DOHH2 (cell line): ENCODE results near the gene CRELD1.
A peak's percentile ranks its signal among the peaks of the same experiment; 100 is the strongest.
"Not testable (repeated sequence)": the region's sequence is repeated elsewhere in the genome, so short reads cannot be mapped to it uniquely, and the experiment has no call there.

Experiments used
- H3F3A ChIP-seq: fragments of 200-600 bp; sonication (generic), shearing (Covaris generic); 2 replicates; pipeline ENCODE4 v1.6.0; 2016; ENCODE audit warnings: antibody characterized with exemption, mild to moderate bottlenecking; ENCODE audit not compliant: control insufficient read depth, insufficient read depth
- H3K27ac ChIP-seq: fragments of 200-600 bp; sonication (generic); 2 replicates; pipeline ENCODE4 v1.5.1; 2014; ENCODE audit warnings: low read depth, mild to moderate bottlenecking, low read length, moderate library complexity
- H3K27me3 ChIP-seq: fragments of 200-600 bp; sonication (generic); 2 replicates; pipeline ENCODE4 v1.6.1; 2014; ENCODE audit warnings: mild to moderate bottlenecking, low read length, mixed read lengths; ENCODE audit not compliant: control insufficient read depth
- H3K36me3 ChIP-seq: fragments of 200-600 bp; sonication (generic); 2 replicates; pipeline ENCODE4 v1.6.1; 2014; ENCODE audit warnings: mild to moderate bottlenecking, low read length, moderate library complexity, mixed read lengths; ENCODE audit not compliant: control insufficient read depth
- H3K4me1 ChIP-seq: fragments of 200-600 bp; sonication (generic); 2 replicates; pipeline ENCODE4 v1.6.1; 2014; ENCODE audit warnings: mild to moderate bottlenecking, low read length, mixed read lengths; ENCODE audit not compliant: control insufficient read depth
- H3K4me2 ChIP-seq: fragments of 200-600 bp; sonication (generic); 2 replicates; pipeline ENCODE4 v1.6.0; 2014; ENCODE audit warnings: mild to moderate bottlenecking, low read length, moderate library complexity
- H3K4me3 ChIP-seq: fragments of 200-600 bp; sonication (generic); 2 replicates; pipeline ENCODE4 v1.5.1; 2014; ENCODE audit warnings: mild to moderate bottlenecking, low read length, mixed read lengths
- H3K79me2 ChIP-seq: fragments of 200-600 bp; sonication (generic); 2 replicates; pipeline ENCODE4 v1.6.1; 2014; ENCODE audit warnings: mild to moderate bottlenecking, low read length, mixed read lengths; ENCODE audit not compliant: control insufficient read depth
- H3K9me2 ChIP-seq: fragments of 200-600 bp; sonication (generic); replicated peaks from 2 replicates; pipeline ENCODE4 v1.6.1; 2014; ENCODE audit warnings: mild to moderate bottlenecking, low read length, mixed read lengths; ENCODE audit not compliant: control insufficient read depth
- H3K9me3 ChIP-seq: fragments of 200-600 bp; sonication (generic); 2 replicates; pipeline ENCODE4 v1.6.1; 2014; ENCODE audit warnings: antibody characterized with exemption, low read length, mixed read lengths; ENCODE audit not compliant: control insufficient read depth, insufficient read depth
- H4K20me1 ChIP-seq: fragments of 200-600 bp; sonication (generic); 2 replicates; pipeline ENCODE4 v1.6.0; 2014; ENCODE audit warnings: low read depth, mild to moderate bottlenecking, antibody characterized with exemption, low read length, moderate library complexity; ENCODE audit not compliant: control insufficient read depth, insufficient read depth
- EZH2phosphoT487 ChIP-seq: fragments of 200-600 bp; sonication (generic); IDR thresholded peaks from 2 replicates; pipeline ENCODE4 v1.6.1; 2017; ENCODE audit warnings: borderline replicate concordance, mild to moderate bottlenecking, antibody characterized with exemption, low read length, moderate library complexity, mixed read lengths
- TF ChIP-seq, protein P1 (sequence below): fragments of 200-600 bp; sonication (generic); IDR thresholded peaks from one replicate; pipeline ENCODE4 v1.5.1; 2014; ENCODE audit warnings: antibody characterized with exemption, mild to moderate bottlenecking, low read depth, low read length; ENCODE audit not compliant: poor library complexity, severe bottlenecking

The CRELD1 gene

DNA sequence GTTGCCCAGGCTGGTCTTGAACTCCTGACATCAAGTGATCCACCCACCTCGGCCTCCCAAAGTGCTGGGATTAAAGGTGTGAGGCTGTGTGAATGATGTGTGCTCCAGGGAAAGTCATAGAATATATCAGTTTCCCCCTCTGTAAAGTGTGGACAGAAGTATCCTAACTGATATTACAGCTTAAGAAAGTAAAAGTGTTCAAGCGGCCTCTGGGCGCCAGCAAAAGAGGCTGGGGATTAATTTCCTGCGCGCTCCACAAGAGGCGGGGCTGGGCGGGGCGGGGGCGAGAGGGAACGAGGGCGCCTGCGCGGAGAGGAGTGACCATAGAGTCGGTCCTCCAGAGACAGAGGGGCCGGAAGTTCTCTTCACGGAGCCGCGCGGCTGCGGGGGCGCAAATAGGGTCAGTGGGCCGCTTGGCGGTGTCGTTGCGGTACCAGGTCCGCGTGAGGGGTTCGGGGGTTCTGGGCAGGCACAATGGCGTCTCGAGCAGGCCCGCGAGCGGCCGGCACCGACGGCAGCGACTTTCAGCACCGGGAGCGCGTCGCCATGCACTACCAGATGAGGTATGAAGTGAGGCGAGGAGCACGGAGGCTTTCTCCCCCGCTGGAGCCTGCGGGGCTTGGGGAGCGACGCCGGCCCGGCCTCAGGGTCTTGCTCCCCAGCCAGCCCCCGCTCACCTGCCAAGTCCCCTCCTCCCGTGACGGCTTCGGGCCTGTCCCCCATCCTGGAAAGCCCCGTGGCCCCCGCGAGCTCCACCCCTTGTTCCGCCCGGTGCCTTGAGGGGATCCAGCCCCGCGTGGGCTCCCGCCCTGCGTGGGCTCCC, 43.2 kb upstream of the CRELD1 start, which contains the start of gene JAGN1:
TSS of gene JAGN1 (plus strand) at position 362 of the 823 bp plus-strand sequence. CDS start at position 475, 113 bp downstream.
- TF ChIP-seq, protein P1, sequence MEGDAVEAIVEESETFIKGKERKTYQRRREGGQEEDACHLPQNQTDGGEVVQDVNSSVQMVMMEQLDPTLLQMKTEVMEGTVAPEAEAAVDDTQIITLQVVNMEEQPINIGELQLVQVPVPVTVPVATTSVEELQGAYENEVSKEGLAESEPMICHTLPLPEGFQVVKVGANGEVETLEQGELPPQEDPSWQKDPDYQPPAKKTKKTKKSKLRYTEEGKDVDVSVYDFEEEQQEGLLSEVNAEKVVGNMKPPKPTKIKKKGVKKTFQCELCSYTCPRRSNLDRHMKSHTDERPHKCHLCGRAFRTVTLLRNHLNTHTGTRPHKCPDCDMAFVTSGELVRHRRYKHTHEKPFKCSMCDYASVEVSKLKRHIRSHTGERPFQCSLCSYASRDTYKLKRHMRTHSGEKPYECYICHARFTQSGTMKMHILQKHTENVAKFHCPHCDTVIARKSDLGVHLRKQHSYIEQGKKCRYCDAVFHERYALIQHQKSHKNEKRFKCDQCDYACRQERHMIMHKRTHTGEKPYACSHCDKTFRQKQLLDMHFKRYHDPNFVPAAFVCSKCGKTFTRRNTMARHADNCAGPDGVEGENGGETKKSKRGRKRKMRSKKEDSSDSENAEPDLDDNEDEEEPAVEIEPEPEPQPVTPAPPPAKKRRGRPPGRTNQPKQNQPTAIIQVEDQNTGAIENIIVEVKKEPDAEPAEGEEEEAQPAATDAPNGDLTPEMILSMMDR, result no peak
- TF ChIP-seq EZH2phosphoT487, result no peak
- Histone ChIP-seq H3K27ac (peak within 1 kb of the TSS; percentile 52), H3K79me2 (peaks cover 44% of the 10 kb centered on the region), H3K4me2 (peak within 1 kb of the TSS; percentile 88), H3F3A (peaks cover 12% of the 10 kb centered on the region; the same call in 1 of the 2 replicates), H3K9me3 (no peaks in the 10 kb centered on the region), H3K36me3 (peaks cover 43% of the 10 kb centered on the region), H3K4me3 (peak within 1 kb of the TSS; percentile 95), H3K4me1 (peaks cover 30% of the 10 kb centered on the region), H3K27me3 (no peaks in the 10 kb centered on the region), H3K9me2 (no peaks in the 10 kb centered on the region), H4K20me1 (peaks cover 13% of the 10 kb centered on the region; the same call in 1 of the 2 replicates)

DNA sequence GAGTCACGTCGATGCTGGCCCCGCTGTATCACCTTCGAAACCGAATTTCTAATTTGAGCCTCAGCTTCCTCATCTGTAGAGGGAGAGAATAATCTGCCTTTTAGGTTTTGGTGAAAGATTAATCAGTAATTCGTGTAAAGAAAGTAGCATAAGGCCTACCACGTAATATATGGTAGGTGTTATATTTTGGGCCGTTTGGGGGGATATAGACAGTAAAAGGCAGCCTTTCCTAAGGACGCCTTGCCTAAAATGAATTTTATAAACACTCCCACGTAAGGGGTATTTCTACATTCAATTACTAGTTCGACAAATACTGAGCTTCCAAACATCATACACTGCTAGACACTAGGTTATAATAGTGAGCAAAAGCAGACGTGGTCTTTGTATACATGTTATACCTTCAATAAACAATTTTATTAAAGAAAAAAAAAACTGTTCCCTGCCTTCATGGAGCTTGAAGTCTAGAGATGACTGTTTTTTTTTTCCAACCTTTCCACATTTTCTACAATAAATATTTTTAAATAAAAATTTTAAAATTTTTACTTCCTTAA, 42.5 kb upstream of the CRELD1 start:
- H4K20me1 ChIP-seq, result peaks cover 13% of the 10 kb centered on the region; the same call in 1 of the 2 replicates
- H3K4me2 ChIP-seq, result peak overlapping the region; percentile 88
- H3K9me2 ChIP-seq, result no peaks in the 10 kb centered on the region
- peak overlapping the region; percentile 95 for H3K4me3 ChIP-seq
- H3K36me3 ChIP-seq, result peaks cover 47% of the 10 kb centered on the region
- peaks cover 44% of the 10 kb centered on the region for H3K79me2 ChIP-seq
- no peaks in the 10 kb centered on the region for H3K27me3 ChIP-seq
- H3K27ac ChIP-seq, result peak overlapping the region; percentile 52
- TF ChIP-seq, protein P1, result no peak
- TF ChIP-seq EZH2phosphoT487, result no peak
- peaks cover 30% of the 10 kb centered on the region for H3K4me1 ChIP-seq
- H3F3A ChIP-seq, result peaks cover 12% of the 10 kb centered on the region; the same call in 1 of the 2 replicates
- H3K9me3 ChIP-seq, result no peaks in the 10 kb centered on the region

GRCh38 chr3:9893739-9894138, 39.9 kb upstream of the CRELD1 start:
- H3K4me2 ChIP-seq, result no peak overlapping the region
- TF ChIP-seq, protein P1, result no peak
- no peak for TF ChIP-seq EZH2phosphoT487
- no peaks in the 10 kb centered on the region for H3K27me3 ChIP-seq
- peaks cover 12% of the 10 kb centered on the region; the same call in 1 of the 2 replicates for H3F3A ChIP-seq
- no peaks in the 10 kb centered on the region for H3K9me3 ChIP-seq
- H3K9me2 ChIP-seq, result no peaks in the 10 kb centered on the region
- no peak overlapping the region for H3K4me3 ChIP-seq
- H3K79me2 ChIP-seq, result peaks cover 44% of the 10 kb centered on the region
- peaks cover 47% of the 10 kb centered on the region for H3K36me3 ChIP-seq
- peaks cover 30% of the 10 kb centered on the region for H3K4me1 ChIP-seq
- no peak overlapping the region for H3K27ac ChIP-seq
- H4K20me1 ChIP-seq, result peaks cover 13% of the 10 kb centered on the region; the same call in 1 of the 2 replicates

DNA sequence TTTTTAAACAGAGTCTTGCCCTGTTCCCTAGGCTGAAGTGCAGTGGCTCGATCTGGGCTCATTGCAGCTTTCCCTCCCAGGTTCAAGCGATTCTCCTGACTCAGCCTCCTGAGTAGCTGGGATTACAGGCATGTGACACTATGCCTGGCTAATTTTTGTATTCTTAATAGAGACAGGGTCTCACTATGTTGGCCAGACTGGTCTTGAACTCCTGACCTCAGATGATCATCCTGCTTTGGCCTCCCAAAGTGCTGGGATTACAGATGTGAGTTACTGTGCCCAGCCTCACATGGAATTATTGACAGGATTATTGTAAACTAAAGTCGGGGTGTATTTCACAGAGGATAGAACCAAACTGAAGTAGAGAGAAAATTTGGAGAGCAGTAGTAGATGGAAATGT, 37.9 kb upstream of the CRELD1 start:
- peaks cover 44% of the 10 kb centered on the region for H3K36me3 ChIP-seq
- H3K9me2 ChIP-seq, H3K27ac ChIP-seq, H3K9me3 ChIP-seq, H3K4me3 ChIP-seq, H3K4me2 ChIP-seq, H3K27me3 ChIP-seq: not testable (repeated sequence)
- H4K20me1 ChIP-seq, result peaks cover 13% of the 10 kb centered on the region; the same call in 1 of the 2 replicates
- H3F3A ChIP-seq, result peaks cover 12% of the 10 kb centered on the region; the same call in 1 of the 2 replicates
- peaks cover 41% of the 10 kb centered on the region for H3K79me2 ChIP-seq
- peaks cover 25% of the 10 kb centered on the region for H3K4me1 ChIP-seq

DNA sequence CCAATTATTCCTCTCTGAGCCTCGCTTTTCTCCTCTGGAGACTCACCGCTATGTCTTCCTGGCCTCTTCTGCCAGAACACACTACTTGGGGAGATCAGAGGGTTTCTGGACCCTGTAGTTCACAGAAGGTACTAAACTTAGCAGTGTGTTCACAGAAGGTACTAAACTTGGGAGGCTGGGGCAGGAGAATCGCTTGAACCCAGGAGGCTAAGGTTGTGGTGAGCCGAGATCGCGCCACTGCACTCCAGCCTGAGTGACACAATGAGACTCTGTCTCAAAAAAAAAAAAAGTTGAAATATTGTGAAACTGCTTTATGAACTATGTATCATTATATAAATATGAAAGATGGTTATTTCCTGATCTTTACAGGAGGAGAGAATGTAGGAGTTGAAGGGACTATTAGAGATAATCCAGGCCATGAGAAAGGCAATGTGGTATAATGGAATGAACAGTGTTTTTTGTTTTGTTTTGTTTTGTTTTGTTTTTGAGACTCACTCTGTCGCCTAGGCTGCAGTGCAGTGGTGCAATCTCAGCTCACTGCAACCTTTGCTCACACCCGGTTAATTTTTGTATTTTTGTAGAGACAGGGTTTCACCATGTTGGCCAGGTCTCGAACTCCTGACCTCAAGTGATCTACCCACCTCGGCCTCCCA, 36.8 kb upstream of the CRELD1 start:
- H3K36me3 ChIP-seq, result peaks cover 34% of the 10 kb centered on the region
- not testable (repeated sequence) for H3F3A ChIP-seq, H3K27ac ChIP-seq, H3K4me3 ChIP-seq, H3K4me2 ChIP-seq, H3K27me3 ChIP-seq, H3K9me2 ChIP-seq, H3K9me3 ChIP-seq
- H3K79me2 ChIP-seq, result peaks cover 29% of the 10 kb centered on the region
- peaks cover 23% of the 10 kb centered on the region for H3K4me1 ChIP-seq
- H4K20me1 ChIP-seq, result peaks cover 13% of the 10 kb centered on the region; the same call in 1 of the 2 replicates
